GM12878 (cell line): ENCODE measurements around the gene CORO2B. TPM values are rescaled to one million over a fixed set of nuclear protein-coding genes. Genes with fewer than 3 reads are reported as not detected.
"Not testable (repeated sequence)": the region's sequence is repeated elsewhere in the genome, so short reads cannot be mapped to it uniquely, and the experiment has no call there.

Experiments used
- ATAC-seq: fragments of 200-7000 bp; cut with Tn5 transposase; 3 replicates; pipeline ENCODE4 v1.9.1; 2020; ENCODE audit warnings: mild to moderate bottlenecking, moderate library complexity
- BruUV-seq: library from RNA; stranded (reverse); fragments of 400-500 nt; replicated peaks from 2 replicates; lab custom pipeline; 2021; lab: Mats Ljungman, UMichigan
- CTCF ChIA-PET: fragments of 300-600 bp; sonication (Branson Sonifier 250); formaldehyde crosslinking; extraction: SDS; loops from one replicate; lab custom pipeline; 2021; ENCODE audit warnings: inconsistent platforms; lab: Yijun Ruan, JAX
- POLR2A ChIA-PET: fragments of 350-600 bp; formaldehyde crosslinking; extraction: SDS; loops from one replicate; lab custom pipeline; 2021; ENCODE audit warnings: inconsistent platforms; lab: Charles Lee
- RAD21 ChIA-PET: fragments of 300-600 bp; sonication (Branson Sonifier 250); formaldehyde crosslinking; loops from one replicate; lab custom pipeline; 2023; ENCODE audit warnings: antibody characterized with exemption; ENCODE audit not compliant: unreplicated experiment; lab: Charles Lee
- SMC1A ChIA-PET: fragments of 300-600 bp; sonication (Branson Sonifier 250); formaldehyde crosslinking; loops from one replicate; lab custom pipeline; 2023; ENCODE audit not compliant: unreplicated experiment, uncharacterized antibody; lab: Charles Lee
- DNase-seq: peaks from one replicate; pipeline ENCODE4 v3.0.0-alpha.2; 2011; ENCODE audit warnings: low read depth, low spot score
- FAIRE-seq: peaks from 3 replicates; lab custom pipeline; 2011; peaks lifted over from hg19 to GRCh38; lab: Jason Lieb, UNC
- H2AFZ ChIP-seq: 2 replicates; pipeline ENCODE4 v1.6.0; 2011; ENCODE audit warnings: low read depth, low read length, control low read depth; ENCODE audit not compliant: control insufficient read depth
- H3K27ac ChIP-seq: 2 replicates; pipeline ENCODE4 v1.5.1; 2011; ENCODE audit warnings: control low read depth; ENCODE audit not compliant: control insufficient read depth, insufficient read depth
- H3K27me3 ChIP-seq, 2 experiments: replicated peaks in 1 of 2; 2 replicates each; pipeline versions ENCODE4 v1.6.0 to v1.6.1; 2011; ENCODE audit warnings: low read length in 1 of 2; ENCODE audit not compliant: control insufficient read depth in 2 of 2, insufficient read depth in 2 of 2
- H3K36me3 ChIP-seq, 2 experiments: 2 replicates each; pipeline ENCODE4 v1.5.1; 2011; ENCODE audit warnings: low read length in 1 of 2; ENCODE audit not compliant: control insufficient read depth in 2 of 2, insufficient read depth in 2 of 2
- H3K4me1 ChIP-seq: 2 replicates; pipeline ENCODE4 v1.6.1; 2011; ENCODE audit warnings: mild to moderate bottlenecking, low read length, moderate library complexity, mixed read lengths; ENCODE audit not compliant: control insufficient read depth, insufficient read depth
- H3K4me2 ChIP-seq: 2 replicates; pipeline ENCODE4 v1.6.0; 2011; ENCODE audit warnings: control low read depth; ENCODE audit not compliant: control insufficient read depth, insufficient read depth
- H3K4me3 ChIP-seq: fragments of 200-600 bp; sonication (generic); 2 replicates; pipeline ENCODE4 v1.5.1; 2016
- H3K79me2 ChIP-seq: 2 replicates; pipeline ENCODE4 v1.6.0; 2011; ENCODE audit warnings: low read length; ENCODE audit not compliant: control insufficient read depth, insufficient read depth
- H3K9ac ChIP-seq: 2 replicates; pipeline ENCODE4 v1.8.0; 2011; ENCODE audit warnings: low read length, control low read depth, mixed read lengths; ENCODE audit not compliant: control insufficient read depth, insufficient read depth
- H3K9me3 ChIP-seq: replicated peaks from 3 replicates; pipeline ENCODE4 v1.5.1; 2011; ENCODE audit warnings: mild to moderate bottlenecking, low read length; ENCODE audit not compliant: control insufficient read depth, insufficient read depth
- H4K20me1 ChIP-seq: 2 replicates; pipeline ENCODE4 v1.6.0; 2011; ENCODE audit not compliant: control insufficient read depth, insufficient read depth
- DPF2 ChIP-seq: fragments of 450-650 bp; IDR thresholded peaks from 2 replicates; pipeline ENCODE4 v1.6.1; 2017; ENCODE audit warnings: mild to moderate bottlenecking
- ZZZ3 ChIP-seq: IDR thresholded peaks from 2 replicates; pipeline ENCODE4 v1.6.1; 2011; ENCODE audit warnings: low read depth; ENCODE audit not compliant: control insufficient read depth, insufficient read length
- WGBS: methylation state at CpG from one replicate; pipeline ENCODE4 v1.1.6; 2016; ENCODE audit warnings: low lambda C conversion rate; ENCODE audit not compliant: insufficient replicate concordance, insufficient coverage; ENCODE audit errors: missing lambda C conversion rate; 5-methylcytosine and 5-hydroxymethylcytosine counted together
- in situ Hi-C: fragments of 300-500 bp; cut with MboI; formaldehyde crosslinking; loops from 9 replicates; pipeline ENCODE4 v1.14.3; 2018; ENCODE audit warnings: mixed read lengths
- intact Hi-C: fragments of 100-400 bp; cut with micrococcal nuclease; formaldehyde crosslinking; loops from one replicate; pipeline ENCODE4 v1.14.2; 2022; ENCODE audit not compliant: unreplicated experiment
- polyA plus RNA-seq, 11 experiments: library from polyadenylated mRNA; depleted of rRNA in 4 of 11; unstranded in 6 of 11; stranded (reverse) in 5 of 11; fragments of >200 nt; fragmentation: Nextera tagmentation in 4 of 11; fragmentation: Illumina TruSeq in 1 of 11; extraction: Ambion mirVana in 4 of 11; extraction: Trizol in 1 of 11; gene quantifications; 1 replicate in 1 of 11; 2 replicates in 10 of 11; pipeline versions ENCODE4 v1.2.1 to v1.2.3, GENCODE V29; 2011 to 2016; ENCODE audit warnings: inconsistent platforms in 2 of 11, missing spikeins in 2 of 11, low read depth in 1 of 11
- total RNA-seq, 4 experiments: library from RNA; depleted of rRNA in 3 of 4; stranded (reverse); fragments of >200 nt in 3 of 4; fragmentation: Illumina TruSeq in 1 of 4; extraction: Trizol in 1 of 4; gene quantifications; 2 replicates each; pipeline versions ENCODE4 v1.2.1 to v1.2.3, GENCODE V29; 2013 to 2021

CORO2B gene
- total and polyA plus RNA-seq, 10 of the 15 experiments (the other 5 are each of a cell fraction or from before 2014, with no cell fraction given): 0.05 to 0.73 (median 0.13) TPM; not detected in 4

DNA sequence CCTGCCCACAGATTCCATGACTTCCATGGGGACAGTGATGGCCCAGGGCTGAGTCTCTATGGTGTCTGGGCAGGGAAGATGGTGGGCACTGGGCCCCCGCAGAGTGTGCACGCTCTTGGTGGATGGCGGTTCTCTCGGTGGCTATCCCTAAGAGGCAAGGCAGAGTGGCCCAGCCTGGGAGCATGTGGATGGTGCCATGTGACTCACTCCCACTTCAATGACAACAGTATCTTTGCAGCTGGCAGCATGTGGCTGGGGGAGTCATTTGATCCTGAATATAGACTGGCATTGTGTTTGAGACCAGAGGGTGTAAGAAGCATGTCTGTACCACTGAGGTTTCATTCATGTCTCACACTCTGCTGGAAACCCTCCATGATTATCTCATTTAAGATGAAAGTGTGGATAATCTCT is 101.2 kb downstream of the CORO2B start:
- in situ Hi-C loops (no loop called here), intact Hi-C loops (no loop called here)
- RAD21 ChIA-PET: no interaction called here
- no TSS peak for BruUV-seq
- Histone ChIP-seq H3K36me3 (no peaks in the 10 kb centered on the region), H3K9me3 (no peaks in the 10 kb centered on the region), H3K4me1 (0 out of 2 replicates have a peak, but pooled peaks cover under 1% of the 10 kb centered on the region), H3K4me2 (no peak overlapping the region), H3K9ac (no peak overlapping the region), H3K27me3 (0 out of 4 replicates have a peak, but pooled peaks cover 0 to 5% of the 10 kb centered on the region in 2 experiments), H2AFZ (no peak overlapping the region), H3K27ac (no peak overlapping the region), H3K4me3 (no peak overlapping the region), H4K20me1 (no peaks in the 10 kb centered on the region), H3K79me2 (no peaks in the 10 kb centered on the region)
- CTCF ChIA-PET: no interaction called here
- SMC1A ChIA-PET: no interaction called here
- WGBS: 68% methylated on average over 4 of the region's 4 CpGs
- no peak for FAIRE-seq
- TF ChIP-seq DPF2 (no peak), ZZZ3 (no peak)
- ATAC-seq: no peak
- POLR2A ChIA-PET: interaction anchor here (0.6 kb wide), 1 partner anchor 25 kb away, joined by 4 read pairs; no protein-coding TSS in a partner anchor
- DNase-seq: no peak

DNA sequence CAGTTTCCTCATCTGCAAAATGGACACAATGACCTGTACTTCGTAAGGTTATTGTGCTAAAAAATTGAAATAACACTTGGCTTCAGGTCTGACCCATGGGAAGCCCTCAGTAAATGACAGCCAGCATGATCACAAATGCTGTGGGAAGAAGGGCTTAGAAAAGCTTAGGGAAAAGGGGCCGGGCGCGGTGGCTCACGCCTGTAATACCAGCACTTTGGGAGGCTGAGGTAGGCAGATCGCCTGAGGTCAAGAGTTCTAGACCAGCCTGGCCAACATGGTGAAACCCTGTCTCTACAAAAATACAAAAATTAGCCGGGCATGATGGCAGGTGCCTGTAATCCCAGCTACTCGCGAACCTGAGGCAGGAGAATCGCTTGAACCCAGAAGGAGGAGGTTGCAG is 102.0 kb downstream of the CORO2B start:
- H3K27me3 ChIP-seq, POLR2A ChIA-PET, H3K4me3 ChIP-seq, SMC1A ChIA-PET, DNase-seq, H3K4me2 ChIP-seq, RAD21 ChIA-PET, in situ Hi-C loops, H3K4me1 ChIP-seq, FAIRE-seq, BruUV-seq, H3K79me2 ChIP-seq, intact Hi-C loops, ATAC-seq, H2AFZ ChIP-seq, H3K9ac ChIP-seq, H4K20me1 ChIP-seq, H3K36me3 ChIP-seq, H3K9me3 ChIP-seq, H3K27ac ChIP-seq, CTCF ChIA-PET: not testable (repeated sequence)
- WGBS: 58% methylated on average over 10 of the region's 10 CpGs
